ENCODE results near the gene RAMP2. TPM values are rescaled to one million over a fixed set of nuclear protein-coding genes. Genes with fewer than 3 reads are reported as not detected.
"Not testable (repeated sequence)": the region's sequence is repeated elsewhere in the genome, so short reads cannot be mapped to it uniquely, and the experiment has no call there.

RAMP2 gene
- total RNA-seq, 1 donor from 2014 or later = 38.2 TPM

DNA sequence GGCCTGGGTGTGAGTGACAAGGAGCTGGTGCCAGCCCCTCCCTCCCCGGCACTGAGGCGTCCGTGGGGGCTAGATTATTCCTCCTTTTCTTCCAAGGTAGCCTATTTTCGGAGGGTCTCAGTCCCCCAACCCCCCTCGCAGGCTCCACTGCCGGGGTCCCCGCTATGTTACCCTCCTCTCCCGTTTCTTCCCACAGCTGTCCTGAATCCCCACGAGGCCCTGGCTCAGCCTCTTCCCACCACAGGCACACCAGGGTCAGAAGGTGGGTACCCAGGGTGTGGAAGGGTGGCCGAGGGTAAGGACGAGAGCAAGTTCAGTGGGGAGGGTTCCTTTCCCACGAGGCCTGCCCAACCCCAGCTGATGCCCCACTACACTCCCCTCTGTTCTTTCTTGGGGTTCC, 611 bp downstream of the RAMP2 start:
- no peak for ATAC-seq (ENCODE audit: poor library complexity)
- no peak for DNase-seq
- intact Hi-C loops (cut with DNase I) = loop anchor here (2.0 to 10.0 kb wide), 2 partner anchors 41 to 177 kb away; no protein-coding TSS in a partner anchor

DNA sequence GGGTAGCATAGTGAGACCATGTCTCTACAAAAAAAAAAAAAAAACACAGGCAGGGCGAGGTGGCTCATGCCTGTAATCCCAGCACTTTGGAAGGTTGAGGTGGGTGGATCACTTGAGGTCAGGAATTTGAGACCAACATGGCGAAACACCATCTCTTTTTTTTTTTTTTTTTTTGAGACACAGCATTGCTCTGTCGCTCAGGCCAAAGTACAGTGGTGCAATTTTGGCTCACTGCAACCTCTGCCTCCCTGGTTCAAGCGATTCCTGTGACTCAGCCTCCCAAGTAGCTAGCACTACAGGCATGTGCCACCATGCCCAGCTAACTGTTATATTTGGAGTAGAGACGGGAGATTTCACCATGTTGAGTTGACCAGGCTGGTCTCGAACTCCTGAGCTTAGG, 5.1 kb downstream of the RAMP2 start:
- intact Hi-C loops (cut with DNase I) = loop anchor here (10.0 kb wide), 1 partner anchor 181 kb away; no protein-coding TSS in a partner anchor
- no peak for ATAC-seq (ENCODE audit: poor library complexity)
- DNase-seq = no peak

DNA sequence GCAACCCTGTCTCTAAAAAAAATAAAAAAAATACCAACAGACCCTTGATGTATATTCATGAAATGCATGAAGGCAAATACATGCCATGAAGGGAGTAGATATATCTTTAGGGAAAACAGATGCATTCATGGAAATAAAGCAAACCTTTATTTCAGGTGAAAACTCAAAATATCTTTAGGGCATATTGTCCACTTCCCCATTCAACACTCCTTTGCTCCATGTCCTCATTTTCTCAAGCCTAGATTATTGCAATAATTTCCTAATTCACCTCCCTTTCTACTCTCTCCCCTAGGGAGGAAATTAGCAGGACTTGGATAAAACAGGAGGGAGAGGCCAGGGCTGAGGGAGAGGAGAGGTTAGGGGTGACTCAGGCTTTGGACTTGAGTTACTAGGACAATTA, 6.5 kb downstream of the RAMP2 start:
- intact Hi-C loops (cut with DNase I) = loop anchor here (10.0 kb wide), 1 partner anchor 183 kb away; no protein-coding TSS in a partner anchor
- DNase-seq = no peak
- no peak for ATAC-seq (ENCODE audit: poor library complexity)

DNA sequence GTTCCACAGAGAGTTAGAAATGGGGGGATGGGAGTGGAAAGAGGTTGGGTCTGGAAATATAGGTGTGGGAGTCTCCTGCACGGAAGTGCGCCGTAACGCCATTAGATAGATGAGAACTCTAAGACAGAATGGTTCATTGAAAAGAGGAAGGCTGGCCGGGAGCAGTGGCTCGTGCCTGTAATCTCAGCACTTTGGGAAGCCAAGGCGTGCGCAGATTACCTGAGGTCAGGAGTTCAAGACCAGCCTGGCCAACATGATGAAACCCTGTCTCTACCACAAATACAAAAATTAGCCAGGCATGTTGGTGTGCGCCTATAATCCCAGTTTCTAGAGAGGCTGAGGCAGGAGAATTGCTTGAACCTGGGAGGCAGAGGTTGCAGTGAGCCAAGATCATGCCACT, 7.0 kb downstream of the RAMP2 start:
- DNase-seq; ATAC-seq (ENCODE audit: poor library complexity): not testable (repeated sequence)
- intact Hi-C loops (cut with DNase I) = loop anchor here (10.0 kb wide), 1 partner anchor 183 kb away; no protein-coding TSS in a partner anchor

DNA sequence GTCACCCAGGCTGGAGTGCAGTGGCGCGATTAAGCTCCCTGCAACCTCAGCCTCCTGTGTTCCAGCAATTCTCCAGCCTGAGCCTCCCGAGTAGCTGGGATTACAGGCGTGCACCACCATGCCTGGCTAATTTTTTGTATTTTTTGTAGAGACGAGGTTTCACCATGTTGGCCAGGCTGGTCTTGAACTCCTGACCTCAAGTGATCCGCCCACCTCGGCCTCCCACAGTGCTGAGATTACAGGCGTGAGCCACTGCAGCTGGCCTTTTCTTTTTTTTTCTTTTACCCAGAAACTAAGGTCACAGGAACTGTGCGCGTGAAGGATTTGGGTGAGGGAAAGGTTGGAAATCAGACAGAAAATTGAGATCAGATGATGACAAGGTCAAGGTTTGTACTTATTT, 8.9 kb downstream of the RAMP2 start:
- intact Hi-C loops (cut with DNase I) = loop anchor here (10.0 kb wide), 1 partner anchor 185 kb away; no protein-coding TSS in a partner anchor
- not testable (repeated sequence) for ATAC-seq (ENCODE audit: poor library complexity); DNase-seq

DNA sequence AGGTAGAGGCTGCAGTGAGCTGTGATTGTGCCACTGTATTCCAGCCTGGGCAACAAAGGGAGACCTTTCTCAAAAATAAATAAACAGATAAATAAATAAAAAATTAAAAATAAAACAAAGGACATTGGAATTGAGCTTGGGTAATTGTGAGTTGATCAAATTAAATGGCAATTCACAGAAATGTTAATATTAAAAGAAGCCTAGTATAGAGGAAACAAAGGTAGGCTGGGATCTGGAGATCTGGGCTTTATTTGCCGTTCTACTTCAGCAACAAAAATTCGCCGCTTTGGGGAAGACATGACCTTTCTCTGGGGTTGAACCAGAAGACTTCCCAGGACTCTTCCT, 11.9 kb downstream of the RAMP2 start:
- DNase-seq = no peak
- intact Hi-C loops (cut with DNase I) = no loop called here
- no peak for ATAC-seq (ENCODE audit: poor library complexity)

DNA sequence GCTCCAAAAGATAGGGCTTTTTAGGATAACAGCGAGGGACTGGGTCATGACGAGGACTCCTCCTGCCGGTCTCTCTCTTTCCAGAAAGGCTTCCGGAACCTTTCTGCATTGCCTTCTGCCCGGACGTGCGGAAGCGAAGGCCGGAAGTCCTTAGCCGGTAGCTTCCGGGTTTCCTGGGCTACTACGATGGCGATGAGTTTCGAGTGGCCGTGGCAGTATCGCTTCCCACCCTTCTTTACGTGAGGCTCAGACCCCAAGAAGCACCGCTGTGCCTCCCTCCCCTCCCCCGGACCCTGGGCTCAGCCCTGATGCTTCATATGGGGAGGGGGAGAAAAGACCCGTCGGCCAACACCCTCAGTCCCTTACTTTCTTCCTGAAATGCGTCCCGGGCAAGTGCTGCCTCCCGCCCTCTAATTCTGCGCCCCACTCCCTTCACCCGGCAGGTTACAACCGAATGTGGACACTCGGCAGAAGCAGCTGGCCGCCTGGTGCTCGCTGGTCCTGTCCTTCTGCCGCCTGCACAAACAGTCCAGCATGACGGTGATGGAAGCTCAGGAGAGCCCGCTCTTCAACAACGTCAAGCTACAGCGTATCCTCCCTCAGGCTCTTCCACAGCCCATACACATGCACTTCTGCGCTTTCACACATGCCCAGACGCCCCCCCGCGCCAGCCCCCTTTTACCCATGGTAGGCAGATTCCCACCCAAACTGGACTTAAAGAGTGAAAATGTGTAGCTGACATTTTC, 12.4 kb downstream of the RAMP2 start, which contains the start of gene VPS25:
Gene VPS25, plus strand, starts transcription at position 160 of the 746 bp plus-strand sequence. Its CDS starts 27 bp downstream, at position 187.
- intact Hi-C loops (cut with DNase I) = no loop called here
- ATAC-seq (ENCODE audit: poor library complexity) (peak; percentile 97), DNase-seq (peak; percentile 83)

DNA sequence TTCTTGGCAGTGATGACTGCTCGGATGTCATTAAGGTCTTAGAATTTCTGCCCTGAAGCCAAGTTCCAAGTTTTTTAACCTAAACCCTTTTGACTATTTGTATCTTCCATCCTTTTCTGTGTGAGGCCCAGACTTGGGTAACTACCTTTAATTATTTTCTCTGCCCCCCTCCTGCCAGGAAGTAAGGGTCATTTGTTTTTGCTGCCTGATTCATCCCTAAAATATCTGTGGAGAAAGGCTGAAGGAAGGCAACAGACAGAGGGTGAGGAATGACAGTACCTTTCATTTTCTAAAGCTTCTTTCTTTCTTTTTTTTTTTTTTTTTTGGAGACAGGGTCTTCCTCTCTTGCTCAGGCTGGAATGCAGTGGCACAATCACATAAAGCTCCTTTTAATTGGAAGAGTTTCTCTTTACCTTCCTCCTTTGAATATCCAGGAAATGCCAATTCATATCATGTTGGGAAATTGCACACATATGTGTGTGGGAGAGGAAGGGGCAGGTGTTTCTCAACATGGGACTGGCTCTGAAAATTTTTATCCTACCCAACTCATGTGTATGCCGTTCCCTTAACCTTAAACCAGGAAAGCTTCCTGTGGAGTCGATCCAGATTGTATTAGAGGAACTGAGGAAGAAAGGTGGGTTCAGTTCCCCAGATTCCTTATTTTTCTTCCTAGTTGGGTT, 13.2 kb downstream of the RAMP2 start:
- intact Hi-C loops (cut with DNase I) = no loop called here
- DNase-seq (no peak), ATAC-seq (ENCODE audit: poor library complexity) (no peak)

DNA sequence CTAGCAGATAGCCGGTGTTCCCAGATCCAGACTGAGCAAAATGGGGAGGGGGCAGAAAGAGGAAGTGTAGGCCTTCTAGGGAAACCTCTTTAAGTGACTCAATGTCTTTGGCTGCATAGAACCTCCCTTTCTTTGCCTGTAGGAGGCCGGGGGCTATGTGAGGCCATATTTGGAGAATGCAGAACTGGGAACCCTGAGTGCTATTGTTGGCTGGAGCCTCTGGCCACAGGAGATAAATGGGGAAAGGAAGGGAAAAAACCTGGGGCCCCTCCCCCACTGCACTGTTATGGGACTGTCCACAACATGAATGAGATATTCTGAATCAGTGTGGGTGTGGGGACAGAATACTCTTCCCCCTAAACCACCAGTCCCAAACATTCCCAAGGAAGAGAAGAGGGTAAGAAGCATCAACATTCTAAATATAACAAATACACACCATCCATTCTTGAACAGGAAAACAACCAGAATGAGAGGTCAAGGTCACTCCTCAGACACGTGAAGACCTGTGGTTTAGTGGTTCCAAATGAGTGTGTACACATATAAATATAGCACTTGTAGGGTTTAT, 14.6 kb downstream of the RAMP2 start:
- intact Hi-C loops (cut with DNase I) = no loop called here
- DNase-seq = no peak

DNA sequence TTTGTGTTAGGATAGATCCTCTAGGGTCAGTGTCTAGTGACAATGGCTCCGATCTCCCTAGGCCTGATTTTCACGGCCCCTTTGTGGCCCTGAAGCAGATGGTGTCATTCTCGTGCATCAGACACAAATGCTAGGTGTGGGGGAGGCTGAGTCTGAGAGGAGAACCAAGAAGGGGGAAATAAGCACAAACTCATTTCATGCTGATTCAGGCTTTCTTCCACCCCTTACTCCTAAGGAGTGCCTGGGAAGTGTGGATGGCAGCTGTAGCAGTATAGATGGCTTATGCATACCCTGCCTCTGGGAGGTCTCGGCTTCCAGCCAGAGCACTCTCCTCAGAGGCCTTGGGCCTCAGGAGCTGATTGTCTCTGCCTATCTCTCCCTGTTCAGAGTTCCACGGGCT, 17.5 kb downstream of the RAMP2 start:
- ATAC-seq (ENCODE audit: poor library complexity) (no peak), DNase-seq (no peak)
- intact Hi-C loops (cut with DNase I) = no loop called here

More for the DNA sequence above, 14.6 kb downstream of the RAMP2 start:
- ATAC-seq (ENCODE audit: poor library complexity) = no peak

DNA sequence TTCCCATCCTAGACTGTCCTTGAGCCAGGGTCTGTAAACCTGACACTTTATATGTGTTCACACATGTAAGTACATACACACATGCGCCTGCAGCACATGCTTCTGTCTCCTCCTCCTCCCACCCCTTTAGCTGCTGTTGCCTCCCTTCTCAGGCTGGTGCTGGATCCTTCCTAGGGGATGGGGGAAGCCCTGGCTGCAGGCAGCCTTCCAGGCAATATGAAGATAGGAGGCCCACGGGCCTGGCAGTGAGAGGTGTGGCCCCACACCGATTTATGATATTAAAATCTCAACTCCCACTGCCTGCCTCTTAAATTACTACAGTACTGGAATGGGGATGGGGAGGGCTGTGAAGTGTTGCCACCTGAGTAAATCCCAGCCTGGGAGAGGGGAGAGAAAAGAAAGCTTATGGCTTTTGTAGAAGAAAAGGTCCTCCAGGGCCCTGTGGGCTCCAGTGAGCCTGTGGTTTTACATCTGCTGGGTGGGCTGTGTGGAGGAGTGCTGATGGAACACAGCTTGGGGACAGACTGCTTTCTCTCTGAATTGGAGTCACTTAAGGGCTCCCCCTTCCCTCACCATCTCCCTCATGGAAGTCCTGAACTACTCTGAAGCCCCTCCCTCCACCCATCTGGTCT, 18.4 kb downstream of the RAMP2 start:
- DNase-seq (no peak), ATAC-seq (ENCODE audit: poor library complexity) (no peak)
- intact Hi-C loops (cut with DNase I) = no loop called here

DNA sequence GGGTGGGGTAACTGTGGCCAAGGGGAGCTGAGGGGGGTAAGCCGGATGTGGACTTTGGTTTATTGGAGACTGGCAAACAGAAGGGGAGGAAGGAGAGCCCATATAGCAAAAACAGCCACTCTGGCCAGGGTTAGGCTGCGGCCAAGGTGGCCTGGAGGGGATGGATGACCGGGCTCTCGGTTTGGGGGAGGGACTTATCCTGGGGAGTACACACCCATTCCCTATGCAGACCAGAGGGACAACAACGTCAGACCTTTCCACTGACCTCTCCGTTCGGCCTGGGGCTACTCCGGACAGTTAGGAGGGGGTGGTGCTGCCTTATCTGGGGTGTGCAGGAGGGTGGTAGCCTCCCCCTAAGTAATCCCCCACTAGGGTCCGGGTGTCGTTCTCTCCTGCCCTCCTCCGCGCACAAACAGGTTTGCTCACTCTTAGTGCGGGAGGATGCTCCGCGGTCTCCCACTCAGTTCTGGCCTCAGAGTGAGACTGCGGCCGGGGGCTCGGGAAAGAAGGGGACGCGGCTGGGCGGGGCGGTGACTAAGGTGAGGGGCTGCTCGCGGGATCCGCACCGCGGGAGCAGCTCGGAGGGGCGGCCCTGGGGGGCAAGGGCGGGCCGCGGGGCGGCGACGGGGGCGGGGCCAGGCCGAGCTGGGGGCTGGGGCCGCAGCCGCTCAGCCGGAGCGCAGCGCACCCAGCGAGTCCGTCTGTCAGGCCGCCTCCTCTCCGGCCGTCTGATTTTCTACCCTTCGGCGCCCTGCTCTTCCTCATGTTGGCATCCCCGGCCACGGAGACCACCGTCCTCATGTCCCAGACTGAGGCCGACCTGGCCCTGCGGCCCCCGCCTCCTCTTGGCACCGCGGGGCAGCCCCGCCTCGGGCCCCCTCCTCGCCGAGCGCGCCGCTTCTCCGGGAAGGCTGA, 19.2 kb downstream of the RAMP2 start, which contains the start of gene WNK4:
Gene WNK4, plus strand, starts transcription at position 675 of the 915 bp plus-strand sequence. Its CDS starts 89 bp downstream, at position 764.
- intact Hi-C loops (cut with DNase I) = no loop called here
- peak; percentile 55 for ATAC-seq (ENCODE audit: poor library complexity)
- DNase-seq = no peak

DNA sequence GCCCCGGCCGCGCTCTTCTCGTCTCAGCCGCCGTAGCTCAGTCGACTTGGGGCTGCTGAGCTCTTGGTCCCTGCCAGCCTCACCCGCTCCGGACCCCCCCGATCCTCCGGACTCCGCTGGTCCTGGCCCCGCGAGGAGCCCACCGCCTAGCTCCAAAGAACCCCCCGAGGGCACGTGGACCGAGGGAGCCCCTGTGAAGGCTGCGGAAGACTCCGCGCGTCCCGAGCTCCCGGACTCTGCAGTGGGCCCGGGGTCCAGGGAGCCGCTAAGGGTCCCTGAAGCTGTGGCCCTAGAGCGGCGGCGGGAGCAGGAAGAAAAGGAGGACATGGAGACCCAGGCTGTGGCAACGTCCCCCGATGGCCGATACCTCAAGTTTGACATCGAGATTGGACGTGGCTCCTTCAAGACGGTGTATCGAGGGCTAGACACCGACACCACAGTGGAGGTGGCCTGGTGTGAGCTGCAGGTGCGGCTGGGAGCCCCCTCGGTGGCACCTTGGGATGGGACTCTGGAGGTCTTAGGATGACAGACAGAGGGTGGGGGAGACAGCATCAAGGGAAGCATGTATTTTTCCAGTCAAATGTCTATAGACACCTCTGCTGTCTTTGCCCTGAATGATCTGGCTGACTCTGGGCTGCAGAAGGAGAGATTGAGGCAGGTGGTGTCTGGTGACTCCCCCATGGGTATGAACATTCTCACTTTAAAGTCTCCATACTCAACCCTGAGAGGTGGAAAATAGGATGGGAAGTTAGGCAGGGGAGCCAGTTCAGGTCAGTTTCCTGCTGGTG, 20.0 kb downstream of the RAMP2 start:
- ATAC-seq (ENCODE audit: poor library complexity) = no peak
- intact Hi-C loops (cut with DNase I) = no loop called here
- no peak for DNase-seq

DNA sequence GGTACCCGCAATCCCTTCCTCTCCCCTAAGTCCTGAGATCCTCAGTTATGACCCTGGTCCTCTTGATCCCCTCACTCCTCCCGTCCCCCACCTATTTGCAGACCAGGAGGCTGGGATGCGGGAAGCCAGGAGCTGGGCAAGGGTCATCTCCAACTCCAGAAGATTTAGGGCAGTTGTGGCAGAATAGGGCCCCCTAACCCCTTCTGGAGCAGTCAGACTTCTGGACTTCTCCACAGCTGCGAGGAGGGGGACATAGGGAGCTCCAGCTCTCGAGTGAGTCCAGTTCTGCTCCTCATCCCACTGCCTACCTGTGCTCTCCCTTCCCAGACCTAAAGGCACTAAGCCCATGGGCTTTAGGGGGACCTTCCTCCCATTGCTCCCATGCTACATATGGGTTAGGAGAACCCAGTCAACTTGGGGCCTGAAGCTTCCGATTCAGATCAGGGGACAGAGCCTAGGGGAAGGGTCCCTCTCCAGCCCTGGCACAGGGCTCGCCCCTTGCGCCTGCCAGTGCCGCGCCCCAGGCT, 20.7 kb downstream of the RAMP2 start:
- no peak for ATAC-seq (ENCODE audit: poor library complexity)
- intact Hi-C loops (cut with DNase I) = no loop called here
- DNase-seq = no peak

DNA sequence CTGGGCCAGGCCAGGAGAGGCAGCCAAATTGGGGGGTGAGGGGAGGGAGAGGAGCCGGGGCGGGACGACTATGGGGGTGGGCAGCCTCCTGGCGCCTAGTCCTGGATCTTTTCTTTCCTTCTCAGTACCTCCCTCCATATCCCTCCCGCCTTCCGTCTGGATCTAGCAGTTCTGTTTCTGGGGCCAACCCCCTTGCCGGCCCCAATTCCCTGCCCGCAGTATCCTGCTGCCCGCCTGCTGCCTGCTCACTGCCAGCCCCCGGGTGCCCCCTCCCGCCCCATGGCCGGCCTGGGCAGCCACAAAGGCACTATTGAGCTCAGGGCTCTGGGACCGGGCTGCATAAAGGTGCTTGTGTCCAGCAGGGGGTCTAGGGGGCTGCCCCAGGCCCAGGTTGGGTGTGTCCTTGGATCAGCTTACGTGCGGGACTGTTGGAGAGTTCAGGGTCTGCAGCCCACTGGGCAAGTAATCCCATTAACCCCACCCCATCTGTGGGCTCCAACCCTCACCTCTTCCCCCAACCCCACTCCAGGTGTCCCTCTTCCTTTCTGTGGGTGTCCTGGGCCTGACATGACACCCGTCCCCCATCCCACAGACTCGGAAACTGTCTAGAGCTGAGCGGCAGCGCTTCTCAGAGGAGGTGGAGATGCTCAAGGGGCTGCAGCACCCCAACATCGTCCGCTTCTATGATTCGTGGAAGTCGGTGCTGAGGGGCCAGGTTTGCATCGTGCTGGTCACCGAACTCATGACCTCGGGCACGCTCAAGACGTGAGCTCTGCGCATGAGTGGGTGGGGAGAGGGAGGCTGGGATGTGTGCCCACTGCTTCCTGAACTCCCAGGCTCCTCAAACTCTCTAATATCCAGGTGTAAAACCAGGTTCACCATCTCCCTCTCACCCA, 21.4 kb downstream of the RAMP2 start:
- ATAC-seq (ENCODE audit: poor library complexity) (no peak), DNase-seq (no peak)
- intact Hi-C loops (cut with DNase I) = no loop called here

All from Right ventricle myocardium superior (tissue), 1 donor.